Measurements from ENCODE around the gene C1orf116.

The C1orf116 gene

GRCh38 chr1:206985162-206985749 is 47.3 kb downstream of the C1orf116 start:
- DNase-seq = no peak

- DNase-seq = peak; percentile 77 to 86 (median 81)
Observed at GRCh38 chr1:206982216-206982615, 50.3 kb downstream of the C1orf116 start.

- DNase-seq = peak; percentile 56 to 68 (median 64)
Observed at GRCh38 chr1:206979379-206980043, 53.0 kb downstream of the C1orf116 start.

GRCh38 chr1:206978259-206978658 is 54.3 kb downstream of the C1orf116 start:
- DNase-seq = no peak

GRCh38 chr1:206975306-206975705 is 57.2 kb downstream of the C1orf116 start:
- no peak for DNase-seq

- DNase-seq = no peak
Observed at GRCh38 chr1:206974140-206974539, 58.4 kb downstream of the C1orf116 start.

GRCh38 chr1:206972728-206973127 is 59.8 kb downstream of the C1orf116 start:
- no peak for DNase-seq

GRCh38 chr1:206971029-206971655 is 61.4 kb downstream of the C1orf116 start:
- DNase-seq = peak; percentile 62 to 87 (median 78)

- DNase-seq = peak; percentile 84 to 94 (median 86)
Observed at GRCh38 chr1:206970446-206970845, 62.1 kb downstream of the C1orf116 start, which contains the start of gene FCAMR. Gene FCAMR, minus strand, starts transcription at chr1:206970460. Its CDS starts 335 bp downstream, at chr1:206970125.

GRCh38 chr1:206969090-206969489 is 63.5 kb downstream of the C1orf116 start:
- DNase-seq = peak; percentile 74 to 79 (median 76)

Data from suppressor macrophage treated with lipopolysaccharide for 1 hour (primary cell).